ENCODE data around the gene ZNF267. TPM values are rescaled to one million over a fixed set of nuclear protein-coding genes. Genes with fewer than 3 reads are reported as not detected.
"Not testable (repeated sequence)": the region's sequence is repeated elsewhere in the genome, so short reads cannot be mapped to it uniquely, and the experiment has no call there.

ZNF267 gene
- total and polyA plus RNA-seq, 8 donors: 9.5 to 30.8 (median 11.6) TPM

- H3K36me3 ChIP-seq: peaks cover 0 to 40% of the 10 kb centered on the region in 2 donors
- ATAC-seq (no peak), DNase-seq (no peak)
- H3K9me3 ChIP-seq: no peaks in the 10 kb centered on the region
- peak overlapping the region in 1 of 2 donors; percentile 76 for H3K4me3 ChIP-seq
- H3K27me3 ChIP-seq: no peaks in the 10 kb centered on the region
- H3K27ac ChIP-seq: peak overlapping the region; percentile 77 to 81
- TF ChIP-seq CTCF (IDR thresholded peaks at IDR 0.05): no peak
- intact Hi-C loops (cut with DNase I): no loop called here
- peaks cover 9 to 90% of the 10 kb centered on the region in 2 donors for H3K4me1 ChIP-seq
Observed at GRCh38 chr16:31877876-31878642, 4.5 kb downstream of the ZNF267 start.

- no peak for TF ChIP-seq CTCF (IDR thresholded peaks at IDR 0.05)
- no peak for ATAC-seq
- Histone ChIP-seq H3K27ac (peak overlapping the region; percentile 37 to 72), H3K36me3 (peaks cover 0 to 54% of the 10 kb centered on the region in 2 donors), H3K4me1 (peaks cover 7 to 80% of the 10 kb centered on the region in 2 donors), H3K27me3 (no peaks in the 10 kb centered on the region), H3K4me3 (no peak overlapping the region), H3K9me3 (no peaks in the 10 kb centered on the region)
- no peak for DNase-seq
- intact Hi-C loops (cut with DNase I): no loop called here
Observed at GRCh38 chr16:31879937-31880321, 6.3 kb downstream of the ZNF267 start.

GRCh38 chr16:31880322-31880979 is 6.8 kb downstream of the ZNF267 start:
- Histone ChIP-seq H3K36me3 (peaks cover 0 to 57% of the 10 kb centered on the region in 2 donors), H3K9me3 (no peaks in the 10 kb centered on the region), H3K4me1 (peaks cover 7 to 75% of the 10 kb centered on the region in 2 donors), H3K27me3 (no peaks in the 10 kb centered on the region), H3K4me3 (no peak overlapping the region), H3K27ac (peak overlapping the region; percentile 37 to 72)
- DNase-seq: peak in 1 of 4 donors; percentile 41
- peak; percentile 72 for ATAC-seq
- intact Hi-C loops (cut with DNase I): no loop called here
- no peak for TF ChIP-seq CTCF (IDR thresholded peaks at IDR 0.05)

- DNase-seq: no peak
- Histone ChIP-seq H3K9me3 (peaks cover 0 to 8% of the 10 kb centered on the region in 2 donors), H3K4me1 (peaks cover 0 to 29% of the 10 kb centered on the region in 2 donors), H3K36me3 (peaks cover 0 to 91% of the 10 kb centered on the region in 2 donors), H3K27ac (no peak overlapping the region), H3K27me3 (no peaks in the 10 kb centered on the region), H3K4me3 (no peak overlapping the region)
- no peak for TF ChIP-seq CTCF (IDR thresholded peaks at IDR 0.05)
- intact Hi-C loops (cut with DNase I): no loop called here
- ATAC-seq: no peak
Observed at GRCh38 chr16:31886227-31886626, 12.6 kb downstream of the ZNF267 start.

- Histone ChIP-seq H3K9me3 (peaks cover 0 to 10% of the 10 kb centered on the region in 2 donors), H3K36me3 (peaks cover 0 to 98% of the 10 kb centered on the region in 2 donors), H3K27ac (no peak overlapping the region), H3K4me3 (no peak overlapping the region), H3K4me1 (peaks cover 0 to 11% of the 10 kb centered on the region in 2 donors), H3K27me3 (no peaks in the 10 kb centered on the region)
- TF ChIP-seq CTCF (IDR thresholded peaks at IDR 0.05): no peak
- intact Hi-C loops (cut with DNase I): no loop called here
- ATAC-seq: no peak
- no peak for DNase-seq
Observed at GRCh38 chr16:31888735-31889134, 15.1 kb downstream of the ZNF267 start.

GRCh38 chr16:31892111-31892510 is 18.5 kb downstream of the ZNF267 start:
- ATAC-seq; H3K4me3 ChIP-seq; intact Hi-C loops (cut with DNase I); H3K4me1 ChIP-seq; H3K27me3 ChIP-seq; DNase-seq; H3K27ac ChIP-seq: not testable (repeated sequence)
- Histone ChIP-seq H3K36me3 (peaks cover 0 to 96% of the 10 kb centered on the region in 2 donors), H3K9me3 (peaks cover 0 to 28% of the 10 kb centered on the region in 2 donors)

All from left lung (tissue), 10 donors.